K562 (cell line): ENCODE results near the gene ARHGAP8. TPM values are rescaled to one million over a fixed set of nuclear protein-coding genes. Genes with fewer than 3 reads are reported as not detected.

Experiments used
- ATAC-seq: fragments of 200-7000 bp; cut with Tn5 transposase; 3 replicates; pipeline ENCODE4 v1.9.1; 2020; ENCODE audit warnings: moderate library complexity
- BruUV-seq: library from RNA; stranded (reverse); fragments of 400-500 nt; replicated peaks from 2 replicates; lab custom pipeline; 2021; lab: Mats Ljungman, UMichigan
- CTCF ChIA-PET: fragments of 300-600 bp; formaldehyde crosslinking; extraction: SDS; loops from one replicate; lab custom pipeline; 2021; ENCODE audit warnings: low intra/inter-chr PET ratio; lab: Yijun Ruan, JAX
- POLR2A ChIA-PET: fragments of 300-600, 350-650 bp; sonication (Branson Sonifier 250); formaldehyde crosslinking; extraction: SDS; loops from one replicate; lab custom pipeline; 2021; ENCODE audit warnings: antibody characterized with exemption, inconsistent platforms; lab: Yijun Ruan, JAX
- DNase-seq, 4 experiments: peaks; one replicate each; pipeline versions ENCODE4 v3.0.0 to v3.0.0-alpha.2; 2011 to 2018; ENCODE audit warnings: low spot score in 3 of 4, mixed read lengths in 3 of 4; ENCODE audit errors: extremely low read depth in 1 of 4
- FAIRE-seq: peaks from 2 replicates; lab custom pipeline; 2011; peaks lifted over from hg19 to GRCh38; lab: Jason Lieb, UNC
- H2AFZ ChIP-seq: 2 replicates; pipeline ENCODE4 v1.6.0; 2011; ENCODE audit warnings: low read depth, low read length, control low read depth, inconsistent platforms
- H3K27ac ChIP-seq: fragments of 200-600 bp; 3 replicates; pipeline ENCODE4 v1.8.0; 2011; ENCODE audit warnings: low read depth, mild to moderate bottlenecking, control low read depth, inconsistent platforms, low read length, moderate library complexity, mixed read lengths; ENCODE audit errors: extremely low read depth
- H3K27me3 ChIP-seq, 2 experiments: fragments of 300-600 bp in 1 of 2; 2 replicates in 1 of 2; 3 replicates in 1 of 2; pipeline versions ENCODE4 v1.6.0 to v1.8.0; 2011; ENCODE audit warnings: inconsistent platforms in 2 of 2, low read length in 2 of 2, mild to moderate bottlenecking in 1 of 2, mixed read lengths in 1 of 2, moderate library complexity in 1 of 2; ENCODE audit not compliant: control insufficient read depth in 2 of 2, insufficient read depth in 2 of 2
- H3K36me3 ChIP-seq: fragments of 300-600 bp; 3 replicates; pipeline ENCODE4 v1.8.0; 2011; ENCODE audit warnings: mild to moderate bottlenecking, low read length, inconsistent platforms; ENCODE audit not compliant: control insufficient read depth, insufficient read depth
- H3K4me1 ChIP-seq, 2 experiments: fragments of 200-600 bp in 1 of 2; replicated peaks in 1 of 2; 2 replicates in 1 of 2; 3 replicates in 1 of 2; pipeline versions ENCODE4 v1.5.1 to v1.8.0; 2011; ENCODE audit warnings: inconsistent platforms in 2 of 2, low read length in 2 of 2, mild to moderate bottlenecking in 1 of 2, mixed read lengths in 1 of 2, moderate library complexity in 1 of 2; ENCODE audit not compliant: control insufficient read depth in 2 of 2, insufficient read depth in 2 of 2
- H3K4me2 ChIP-seq: 2 replicates; pipeline ENCODE4 v1.6.1; 2011; ENCODE audit warnings: low read length, control low read depth, inconsistent platforms, mixed read lengths; ENCODE audit not compliant: insufficient read depth
- H3K4me3 ChIP-seq: fragments of 200-600 bp; sonication (generic), shearing (Covaris generic); 2 replicates; pipeline ENCODE4 v1.5.1; 2016; ENCODE audit warnings: control low read depth, inconsistent platforms
- H3K79me2 ChIP-seq: fragments of 200-600 bp; 3 replicates; pipeline ENCODE4 v1.8.0; 2011; ENCODE audit warnings: low read length, inconsistent platforms; ENCODE audit not compliant: control insufficient read depth, insufficient read depth
- H3K9ac ChIP-seq, 2 experiments: 2 replicates each; pipeline versions ENCODE4 v1.6.0 to v1.6.1; 2011; ENCODE audit warnings: low read depth in 2 of 2, low read length in 2 of 2, control low read depth in 1 of 2, inconsistent platforms in 1 of 2, mild to moderate bottlenecking in 1 of 2, mixed read lengths in 1 of 2; ENCODE audit not compliant: insufficient read depth in 1 of 2
- H3K9me1 ChIP-seq: one replicate; pipeline ENCODE4 v1.6.0; 2011; ENCODE audit warnings: inconsistent platforms, mild to moderate bottlenecking, low read length, moderate library complexity; ENCODE audit not compliant: control insufficient read depth, insufficient read depth
- H3K9me3 ChIP-seq: replicated peaks from 2 replicates; pipeline ENCODE4 v1.5.1; 2011; ENCODE audit warnings: low read depth, low read length, inconsistent platforms; ENCODE audit not compliant: control insufficient read depth, insufficient read depth
- H4K20me1 ChIP-seq: replicated peaks from 2 replicates; pipeline ENCODE4 v1.6.1; 2011; ENCODE audit warnings: low read length, inconsistent platforms, mixed read lengths; ENCODE audit not compliant: control insufficient read depth, insufficient read depth
- DEAF1 ChIP-seq: fragments of 450-650 bp; formaldehyde crosslinking; IDR thresholded peaks from 2 replicates; pipeline ENCODE4 v1.4.0; 2020; ENCODE audit warnings: mild to moderate bottlenecking, moderate library complexity
- HBP1 ChIP-seq: fragments of 450-650 bp; formaldehyde crosslinking; IDR thresholded peaks from 2 replicates; pipeline ENCODE4 v1.4.0; 2022; ENCODE audit warnings: missing genetic modification characterization
- NFIC ChIP-seq: fragments of 450-650 bp; IDR thresholded peaks from 2 replicates; pipeline ENCODE4 v1.6.1; 2017; ENCODE audit warnings: mild to moderate bottlenecking, inconsistent platforms
- NRF1 ChIP-seq, 2 experiments: fragments of 450-650 bp; IDR thresholded peaks in 1 of 2; conservative IDR thresholded peaks in 1 of 2; 2 replicates each; pipeline ENCODE4 v1.6.1; 2014; ENCODE audit warnings: mild to moderate bottlenecking in 2 of 2
- PTTG1 ChIP-seq: fragments of 450-650 bp; IDR thresholded peaks from 2 replicates; pipeline ENCODE4 v1.6.1; 2016; ENCODE audit warnings: low read depth, mild to moderate bottlenecking, missing genetic modification characterization, missing compliant biosample characterization
- ZNF77 ChIP-seq: fragments of 250-450 bp; sonication (Bioruptor Pico); IDR thresholded peaks from 2 replicates; pipeline ENCODE4 v1.5.0; 2020
- WGBS: fragments of 100-300 bp; shearing (Covaris generic); methylation state at CpG from one replicate; pipeline ENCODE4 v1.1.6; 2016; ENCODE audit warnings: low coverage, mixed read lengths; ENCODE audit not compliant: insufficient coverage; ENCODE audit errors: missing lambda C conversion rate; 5-methylcytosine and 5-hydroxymethylcytosine counted together
- in situ Hi-C: fragments of 300-500 bp; cut with MboI; formaldehyde crosslinking; loops from 4 replicates; pipeline ENCODE4 v1.15.0; 2018; ENCODE audit warnings: inconsistent platforms, mixed read lengths
- intact Hi-C: fragments of 100-400 bp; cut with micrococcal nuclease; formaldehyde crosslinking; loops from 2 replicates; pipeline ENCODE4 v1.14.2; 2022
- polyA plus RNA-seq, 8 experiments: library from polyadenylated mRNA; depleted of rRNA in 4 of 8; stranded (reverse) in 5 of 8; unstranded in 3 of 8; fragments of >200 nt; fragmentation: Nextera tagmentation in 2 of 8; fragmentation: Illumina TruSeq in 1 of 8; extraction: Ambion mirVana in 2 of 8; extraction: Trizol in 1 of 8; gene quantifications; 2 replicates each; pipeline versions ENCODE4 v1.2.1 to v1.2.3, GENCODE V29; 2011 to 2014; ENCODE audit warnings: inconsistent platforms in 1 of 8, missing spikeins in 1 of 8
- total RNA-seq, 7 experiments: library from RNA; depleted of rRNA in 6 of 7; stranded (reverse); fragments of >200 nt in 6 of 7; fragmentation: Illumina TruSeq in 2 of 7; extraction: Trizol in 2 of 7; gene quantifications; 2 replicates each; pipeline versions ENCODE4 v1.2.1 to v1.2.3, GENCODE V29; 2011 to 2021; ENCODE audit warnings: low replicate concordance in 1 of 7

The ARHGAP8 gene
- total and polyA plus RNA-seq, 9 of the 15 experiments (the other 6 are each of a cell fraction or from before 2014, with no cell fraction given): 0.15 to 2.2 (median 0.62) TPM

- CTCF ChIA-PET: no interaction called here
- Histone ChIP-seq H2AFZ (no peak overlapping the region), H3K27me3 (no peaks in the 10 kb centered on the region), H3K27ac (peak overlapping the region; percentile 17; the same call in 1 of the 3 replicates), H3K36me3 (peaks cover 4% of the 10 kb centered on the region; the same call in 1 of the 3 replicates), H3K4me1 (peaks cover 5 to 44% of the 10 kb centered on the region in 2 experiments; a peak in 3 of 5 replicates), H3K9ac (peak overlapping the region in 1 of 2 experiments; percentile 71; a peak in 2 of 4 replicates), H3K4me3 (no peak overlapping the region), H3K9me1 (no peaks in the 10 kb centered on the region), H3K9me3 (no peaks in the 10 kb centered on the region), H3K4me2 (no peak overlapping the region), H3K79me2 (peaks cover 3% of the 10 kb centered on the region; the same call in 1 of the 3 replicates), H4K20me1 (peaks cover 16% of the 10 kb centered on the region)
- POLR2A ChIA-PET: interaction anchor here (0.5 kb wide), 1 partner anchor 25 kb away, joined by 3 read pairs; no protein-coding TSS in a partner anchor
- ATAC-seq: peak; percentile 71
- no peak for FAIRE-seq
- WGBS: 42% methylated on average over 4 of the region's 12 CpGs
- intact Hi-C loops (no loop called here), in situ Hi-C loops (no loop called here)
- peak in 3 of 4 experiments; percentile 23 to 49 (median 43) for DNase-seq
- no TSS peak for BruUV-seq
- no peak for TF ChIP-seq DEAF1 (CRISPR knock-in tag)
- TF ChIP-seq ZNF77 (CRISPR knock-in tag): no peak
- no peak for TF ChIP-seq PTTG1 (tag)
- no peak for TF ChIP-seq NRF1 (conservative IDR thresholded peaks at IDR 0.05 in 1 of 2, IDR thresholded peaks at IDR 0.05 in 1 of 2)
- TF ChIP-seq HBP1: no peak
- TF ChIP-seq NFIC: peak; percentile 25; the same call in 1 of the 2 replicates
Measured at GRCh38 chr22:44709881-44710392, 42.4 kb upstream of the ARHGAP8 start.
